RWPE1 (cell line): Measurements from ENCODE around the gene ZNF45.
A peak's percentile ranks its signal among the peaks of the same experiment; 100 is the strongest.

Experiments used
- CTCF ChIA-PET: fragments of 350-600 bp; sonication (Branson Sonifier 250); formaldehyde crosslinking; extraction: SDS; loops from one replicate; lab custom pipeline; 2021; lab: Yijun Ruan, JAX
- POLR2A ChIA-PET: fragments of 400-600 bp; formaldehyde crosslinking; extraction: SDS; loops from one replicate; lab custom pipeline; 2020; ENCODE audit warnings: antibody characterized with exemption; ENCODE audit not compliant: low non-redundant PET; lab: Yijun Ruan, JAX
- DNase-seq: peaks from one replicate; pipeline ENCODE4 v3.0.0; 2012; ENCODE audit warnings: low spot score
- H3K27ac ChIP-seq: fragments of 450-650 bp; 2 replicates; pipeline ENCODE4 v1.5.1; 2017
- CTCF ChIP-seq: fragments of 450-650 bp; conservative IDR thresholded peaks from 2 replicates; pipeline ENCODE4 v1.5.1; 2017; ENCODE audit warnings: low read depth, mild to moderate bottlenecking

ZNF45 gene

GRCh38 chr19:43934985-43935708, at the start of gene ZNF45:
ZNF45 (minus strand) TSS chr19:43935282; CDS start chr19:43922185, 13,097 bp downstream.
- ChIA-PET POLR2A (interaction anchor here (0.6 kb wide), 1 partner anchor 16 kb away, joined by 3 read pairs; the partner anchor contains the start of gene ZNF221), CTCF (interaction anchor here (0.6 to 0.8 kb wide), 4 partner anchors 16 to 660 kb away, joined by 3 to 4 read pairs (median 4); partner anchors contain the start of gene ZNF221)
- peak within 1 kb of the TSS; percentile 87 for H3K27ac ChIP-seq
- DNase-seq: peak; percentile 91
- TF ChIP-seq CTCF: no peak

- ChIA-PET CTCF (interaction anchor here (0.5 to 1.0 kb wide), 4 partner anchors 30 to 240 kb away, joined by 3 to 5 read pairs (median 4); no protein-coding TSS in a partner anchor), POLR2A (interaction anchor here (0.9 kb wide), 1 partner anchor 180 kb away, joined by 3 read pairs; no protein-coding TSS in a partner anchor)
- no peak for TF ChIP-seq CTCF
- no peak for DNase-seq
- peak overlapping the region; percentile 66 for H3K27ac ChIP-seq
These were observed 49.6 kb upstream of the ZNF45 start for GRCh38 chr19:43984687-43985000.

GRCh38 chr19:43983912-43984686, 49.0 kb upstream of the ZNF45 start, which contains the start of gene ZNF155:
ZNF155 (plus strand) TSS chr19:43984188; CDS start chr19:43988544, 4,356 bp downstream.
- TF ChIP-seq CTCF: no peak
- POLR2A ChIA-PET: interaction anchor here (0.9 kb wide), 1 partner anchor 180 kb away, joined by 3 read pairs; no protein-coding TSS in a partner anchor
- DNase-seq: peak; percentile 92
- CTCF ChIA-PET: interaction anchor here (0.5 to 1.0 kb wide), 4 partner anchors 19 to 239 kb away, joined by 3 to 5 read pairs (median 4); partner anchors contain the start of gene ZNF230
- peak within 1 kb of the TSS; percentile 66 for H3K27ac ChIP-seq

- CTCF ChIA-PET: interaction anchor here (0.6 kb wide), 1 partner anchor 19 kb away, joined by 3 read pairs; the partner anchor contains the start of gene ZNF230
- DNase-seq: no peak
- H3K27ac ChIP-seq: peak overlapping the region; percentile 66
- no peak for TF ChIP-seq CTCF
- POLR2A ChIA-PET: no interaction called here
These were observed 48.4 kb upstream of the ZNF45 start for GRCh38 chr19:43983544-43983911.

GRCh38 chr19:43976732-43977131, 41.6 kb upstream of the ZNF45 start:
- H3K27ac ChIP-seq: no peak overlapping the region
- DNase-seq: no peak
- no peak for TF ChIP-seq CTCF
- ChIA-PET POLR2A (no interaction called here), CTCF (interaction anchor here (0.7 kb wide), 1 partner anchor 121 kb away, joined by 3 read pairs; no protein-coding TSS in a partner anchor)

GRCh38 chr19:43966079-43966694, 31.1 kb upstream of the ZNF45 start:
- DNase-seq: no peak

More at GRCh38 chr19:43966079-43966694, 31.1 kb upstream of the ZNF45 start:
- POLR2A ChIA-PET: no interaction called here
- CTCF ChIA-PET: no interaction called here
- H3K27ac ChIP-seq: no peak overlapping the region
- TF ChIP-seq CTCF: no peak
